Keratinocyte (primary cell): Measurements from ENCODE around the gene RNF157. TPM values are rescaled to one million over a fixed set of nuclear protein-coding genes. Genes with fewer than 3 reads are reported as not detected.

Experiments
- DNase-seq: peaks from one replicate; pipeline ENCODE4 v3.0.0-alpha.2; 2011; ENCODE audit warnings: low read depth, missing footprints, low spot score
- FAIRE-seq: peaks from 2 replicates; lab custom pipeline; 2011; peaks lifted over from hg19 to GRCh38; lab: Jason Lieb, UNC
- H2AFZ ChIP-seq: 2 replicates; pipeline ENCODE4 v1.6.0; 2012; ENCODE audit warnings: low read length, control low read depth, inconsistent platforms; ENCODE audit not compliant: control insufficient read depth
- H3K27ac ChIP-seq: 2 replicates; pipeline ENCODE4 v1.5.1; 2011; ENCODE audit warnings: low read length; ENCODE audit not compliant: control insufficient read depth, insufficient read depth
- H3K27me3 ChIP-seq: 3 replicates; pipeline ENCODE4 v1.6.0; 2011; ENCODE audit warnings: low read length; ENCODE audit not compliant: control insufficient read depth, insufficient read depth; ENCODE audit errors: extremely low read depth
- H3K36me3 ChIP-seq, 2 experiments: 2 replicates in 1 of 2; 3 replicates in 1 of 2; pipeline ENCODE4 v1.5.1; 2011; ENCODE audit warnings: low read length in 2 of 2, mild to moderate bottlenecking in 1 of 2; ENCODE audit not compliant: control insufficient read depth in 2 of 2, insufficient read depth in 2 of 2; ENCODE audit errors: extremely low read depth in 1 of 2
- H3K4me1 ChIP-seq: 3 replicates; pipeline ENCODE4 v1.5.1; 2011; ENCODE audit warnings: low read length; ENCODE audit not compliant: control insufficient read depth, insufficient read depth; ENCODE audit errors: extremely low read depth
- H3K4me2 ChIP-seq: 3 replicates; pipeline ENCODE4 v1.6.0; 2011; ENCODE audit warnings: low read depth, low read length; ENCODE audit not compliant: control insufficient read depth, insufficient read depth; ENCODE audit errors: extremely low read depth
- H3K4me3 ChIP-seq, 3 experiments: fragments of 200-600 bp in 1 of 3; sonication (generic) in 1 of 3; 2 replicates in 2 of 3; 3 replicates in 1 of 3; pipeline ENCODE4 v1.5.1; 2011 to 2016; ENCODE audit warnings: low read length in 3 of 3, mild to moderate bottlenecking in 3 of 3, control low read depth in 2 of 3, inconsistent platforms in 1 of 3, low read depth in 1 of 3, mixed read lengths in 1 of 3, mixed run types in 1 of 3, moderate library complexity in 1 of 3; ENCODE audit not compliant: control insufficient read depth in 2 of 3, insufficient read depth in 2 of 3; ENCODE audit errors: extremely low read depth in 1 of 3
- H3K79me2 ChIP-seq: 2 replicates; pipeline ENCODE4 v1.6.0; 2012; ENCODE audit warnings: low read length; ENCODE audit not compliant: control insufficient read depth, insufficient read depth
- H3K9ac ChIP-seq: 3 replicates; pipeline ENCODE4 v1.6.0; 2011; ENCODE audit warnings: low read length; ENCODE audit not compliant: control insufficient read depth, insufficient read depth; ENCODE audit errors: extremely low read depth
- H3K9me1 ChIP-seq: 3 replicates; pipeline ENCODE4 v1.6.0; 2011; ENCODE audit warnings: low read length; ENCODE audit not compliant: control insufficient read depth, insufficient read depth; ENCODE audit errors: extremely low read depth
- H3K9me3 ChIP-seq: 2 replicates; pipeline ENCODE4 v1.5.1; 2012; ENCODE audit warnings: low read depth, low read length; ENCODE audit not compliant: control insufficient read depth
- H4K20me1 ChIP-seq: 3 replicates; pipeline ENCODE4 v1.6.0; 2011; ENCODE audit warnings: low read length; ENCODE audit not compliant: control insufficient read depth, insufficient read depth; ENCODE audit errors: extremely low read depth
- EZH2 ChIP-seq: IDR thresholded peaks from one replicate; pipeline ENCODE4 v1.6.1; 2012; ENCODE audit warnings: inconsistent platforms, mild to moderate bottlenecking, low read length, moderate library complexity
- dilution Hi-C: fragments of 300-500 bp; cut with MboI; formaldehyde crosslinking; loops from one replicate; pipeline ENCODE4 v1.7.0; 2020; ENCODE audit warnings: low sequenced_read_pairs; ENCODE audit not compliant: extremely low pct_ligation_motif_present
- polyA plus RNA-seq, 5 experiments: library from polyadenylated mRNA; depleted of rRNA in 3 of 5; stranded (reverse) in 3 of 5; stranded (forward) in 1 of 5; unstranded in 1 of 5; fragments of >200 nt; gene quantifications; 1 replicate in 1 of 5; 2 replicates in 3 of 5; 3 replicates in 1 of 5; pipeline versions ENCODE4 v1.2.1 to v1.2.3, GENCODE V29; 2011 to 2012; ENCODE audit warnings: missing spikeins in 2 of 5, low read depth in 1 of 5, low replicate concordance in 1 of 5
- TF ChIP-seq, protein P1 (sequence below), 3 experiments: IDR thresholded peaks in 1 of 3; conservative IDR thresholded peaks in 1 of 3; optimal IDR thresholded peaks in 1 of 3; 2 replicates in 2 of 3; 3 replicates in 1 of 3; pipeline versions ENCODE3 to v1.5.1; 2011; ENCODE audit warnings: low read length in 3 of 3, mild to moderate bottlenecking in 3 of 3, moderate library complexity in 2 of 3, control low read depth in 1 of 3, inconsistent platforms in 1 of 3; ENCODE audit not compliant: insufficient read depth in 2 of 3; ENCODE audit errors: extremely low read depth in 1 of 3

Gene RNF157
- polyA plus RNA-seq, 1 donor (not counting 4 experiments of a cell fraction or from before 2014, with no cell fraction given): not detected

DNA sequence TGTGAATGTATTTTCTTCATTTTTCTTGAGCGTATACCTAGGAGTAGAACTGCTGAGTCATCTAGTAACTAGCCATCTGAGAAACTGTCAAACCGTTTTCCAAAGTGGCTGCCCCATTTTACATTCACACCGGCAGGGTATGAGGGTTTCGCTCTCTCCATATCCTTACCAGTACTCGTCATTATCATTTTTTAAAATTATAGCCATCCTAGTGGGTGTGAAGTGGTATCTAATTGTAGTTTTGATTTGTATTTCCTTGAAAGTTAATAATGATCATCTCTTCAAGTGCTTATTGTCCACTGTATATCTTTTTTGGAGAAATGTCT is 6.0 kb downstream of the RNF157 start:
- H2AFZ ChIP-seq: no peak overlapping the region
- no peak for DNase-seq
- TF ChIP-seq, protein P1, sequence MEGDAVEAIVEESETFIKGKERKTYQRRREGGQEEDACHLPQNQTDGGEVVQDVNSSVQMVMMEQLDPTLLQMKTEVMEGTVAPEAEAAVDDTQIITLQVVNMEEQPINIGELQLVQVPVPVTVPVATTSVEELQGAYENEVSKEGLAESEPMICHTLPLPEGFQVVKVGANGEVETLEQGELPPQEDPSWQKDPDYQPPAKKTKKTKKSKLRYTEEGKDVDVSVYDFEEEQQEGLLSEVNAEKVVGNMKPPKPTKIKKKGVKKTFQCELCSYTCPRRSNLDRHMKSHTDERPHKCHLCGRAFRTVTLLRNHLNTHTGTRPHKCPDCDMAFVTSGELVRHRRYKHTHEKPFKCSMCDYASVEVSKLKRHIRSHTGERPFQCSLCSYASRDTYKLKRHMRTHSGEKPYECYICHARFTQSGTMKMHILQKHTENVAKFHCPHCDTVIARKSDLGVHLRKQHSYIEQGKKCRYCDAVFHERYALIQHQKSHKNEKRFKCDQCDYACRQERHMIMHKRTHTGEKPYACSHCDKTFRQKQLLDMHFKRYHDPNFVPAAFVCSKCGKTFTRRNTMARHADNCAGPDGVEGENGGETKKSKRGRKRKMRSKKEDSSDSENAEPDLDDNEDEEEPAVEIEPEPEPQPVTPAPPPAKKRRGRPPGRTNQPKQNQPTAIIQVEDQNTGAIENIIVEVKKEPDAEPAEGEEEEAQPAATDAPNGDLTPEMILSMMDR (optimal IDR thresholded peaks at IDR 0.05 in 1 of 3, IDR thresholded peaks at IDR 0.05 in 1 of 3, conservative IDR thresholded peaks at IDR 0.05 in 1 of 3; ENCODE audit: extremely low read depth in 1 of 3, insufficient read depth in 2 of 3, low read length in 3 of 3): no peak
- TF ChIP-seq EZH2: no peak
- dilution Hi-C loops: no loop called here
- H3K4me3 ChIP-seq: no peak overlapping the region
- H4K20me1 ChIP-seq: no peaks in the 10 kb centered on the region
- no peak overlapping the region for H3K9ac ChIP-seq
- no peaks in the 10 kb centered on the region for H3K9me1 ChIP-seq
- H3K4me1 ChIP-seq: no peaks in the 10 kb centered on the region
- H3K27me3 ChIP-seq: peaks cover 27% of the 10 kb centered on the region
- FAIRE-seq: no peak
- no peaks in the 10 kb centered on the region for H3K79me2 ChIP-seq
- no peak overlapping the region for H3K4me2 ChIP-seq
- no peaks in the 10 kb centered on the region for H3K36me3 ChIP-seq
- no peaks in the 10 kb centered on the region for H3K9me3 ChIP-seq
- no peak overlapping the region for H3K27ac ChIP-seq

DNA sequence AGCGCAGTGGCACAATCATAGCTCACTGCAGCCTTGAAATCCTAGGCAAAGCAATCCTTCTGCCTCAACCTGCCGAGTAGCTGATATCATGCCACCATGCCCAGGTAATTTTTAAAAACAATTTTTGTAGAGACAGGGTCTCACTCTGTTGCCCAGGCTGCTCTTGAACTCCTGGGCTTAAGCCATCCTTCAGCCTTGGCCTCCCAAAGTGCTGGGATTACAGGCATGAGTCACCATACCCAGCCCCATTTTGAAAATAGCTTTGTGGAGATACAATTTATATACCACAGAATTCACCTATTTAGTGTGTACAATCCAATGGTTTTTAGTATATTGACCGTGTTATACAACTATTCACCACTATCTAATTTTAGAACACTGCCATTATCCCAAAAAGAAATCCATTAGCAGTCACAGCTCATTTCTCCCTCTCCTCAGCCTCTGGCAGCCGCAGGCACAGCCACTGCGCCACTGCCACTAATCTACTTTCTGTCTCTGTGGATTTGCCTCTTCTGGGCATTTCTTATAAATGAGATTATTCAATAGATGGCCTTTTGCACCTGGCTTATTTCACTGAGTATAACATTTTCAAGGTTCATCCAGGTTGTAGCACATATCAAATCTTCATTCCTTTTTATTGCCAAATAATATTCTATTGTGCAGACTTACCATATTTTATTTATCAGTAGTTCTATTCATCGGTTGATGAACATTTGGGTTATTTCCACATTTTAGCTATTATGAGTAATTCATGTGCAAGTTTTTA is 6.5 kb downstream of the RNF157 start:
- H3K9ac ChIP-seq: no peak overlapping the region
- no peak overlapping the region for H2AFZ ChIP-seq
- H3K9me1 ChIP-seq: no peaks in the 10 kb centered on the region
- no peak overlapping the region for H3K4me3 ChIP-seq
- H4K20me1 ChIP-seq: no peaks in the 10 kb centered on the region
- H3K27me3 ChIP-seq: peaks cover 22% of the 10 kb centered on the region
- H3K36me3 ChIP-seq: no peaks in the 10 kb centered on the region
- no peak for DNase-seq
- H3K4me2 ChIP-seq: no peak overlapping the region
- dilution Hi-C loops: no loop called here
- no peak overlapping the region for H3K27ac ChIP-seq
- FAIRE-seq: no peak
- no peaks in the 10 kb centered on the region for H3K79me2 ChIP-seq
- H3K9me3 ChIP-seq: no peaks in the 10 kb centered on the region
- TF ChIP-seq EZH2: no peak
- TF ChIP-seq, protein P1 (optimal IDR thresholded peaks at IDR 0.05 in 1 of 3, IDR thresholded peaks at IDR 0.05 in 1 of 3, conservative IDR thresholded peaks at IDR 0.05 in 1 of 3; ENCODE audit: extremely low read depth in 1 of 3, insufficient read depth in 2 of 3, low read length in 3 of 3): no peak
- no peaks in the 10 kb centered on the region for H3K4me1 ChIP-seq
